H1 (cell line): ENCODE data around the gene SNX12. TPM values are rescaled to one million over a fixed set of nuclear protein-coding genes. Genes with fewer than 3 reads are reported as not detected.

Source experiments
- CTCF ChIA-PET: fragments of 300-600 bp; sonication (Branson Sonifier 250); formaldehyde crosslinking; loops from one replicate; lab custom pipeline; 2021; ENCODE audit not compliant: partially characterized antibody; lab: Charles Lee
- POLR2A ChIA-PET: fragments of 300-600 bp; sonication (Branson Sonifier 250); formaldehyde crosslinking; loops from one replicate; lab custom pipeline; 2021; ENCODE audit warnings: inconsistent platforms; ENCODE audit not compliant: partially characterized antibody; lab: Charles Lee
- DNase-seq, 2 experiments: peaks; one replicate each; pipeline versions ENCODE4 v3.0.0 to v3.0.0-alpha.2; 2010 to 2022; ENCODE audit warnings: low spot score in 2 of 2, low read depth in 1 of 2, mixed read lengths in 1 of 2
- FAIRE-seq: peaks from 2 replicates; lab custom pipeline; 2011; peaks lifted over from hg19 to GRCh38; lab: Jason Lieb, UNC
- H2AFZ ChIP-seq: 2 replicates; pipeline ENCODE4 v1.8.1; 2012; ENCODE audit warnings: low read length, inconsistent platforms
- H2AK5ac ChIP-seq: 2 replicates; pipeline ENCODE4 v1.6.1; 2013; ENCODE audit warnings: low read depth, low read length
- H2BK120ac ChIP-seq: replicated peaks from 2 replicates; pipeline ENCODE3; 2013; ENCODE audit warnings: low read depth, low read length, inconsistent platforms
- H2BK12ac ChIP-seq: 2 replicates; pipeline ENCODE4 v1.6.1; 2013; ENCODE audit warnings: low read depth, low read length
- H2BK15ac ChIP-seq: 2 replicates; pipeline ENCODE4 v1.6.1; 2013; ENCODE audit warnings: low read length
- H2BK20ac ChIP-seq: 2 replicates; pipeline ENCODE4 v1.6.1; 2013; ENCODE audit warnings: low read length
- H2BK5ac ChIP-seq: 2 replicates; pipeline ENCODE4 v1.6.1; 2013; ENCODE audit warnings: low read depth, low read length
- H3K14ac ChIP-seq: 2 replicates; pipeline ENCODE4 v1.6.1; 2013; ENCODE audit warnings: inconsistent platforms; ENCODE audit not compliant: insufficient read length
- H3K18ac ChIP-seq: 2 replicates; pipeline ENCODE4 v1.6.1; 2013; ENCODE audit warnings: low read length; ENCODE audit errors: extremely low read depth
- H3K23ac ChIP-seq: 2 replicates; pipeline ENCODE4 v1.6.1; 2013; ENCODE audit warnings: inconsistent platforms; ENCODE audit not compliant: insufficient read length
- H3K23me2 ChIP-seq: 2 replicates; pipeline ENCODE4 v1.6.1; 2013; ENCODE audit warnings: low read depth, low read length
- H3K27ac ChIP-seq: 2 replicates; pipeline ENCODE4 v1.6.1; 2011; ENCODE audit warnings: low read depth, low read length, inconsistent platforms
- H3K27me3 ChIP-seq, 4 experiments: replicated peaks in 1 of 4; 1 replicate in 1 of 4; 2 replicates in 3 of 4; pipeline versions ENCODE4 v1.6.1 to v1.8.1; 2011 to 2013; ENCODE audit warnings: low read length in 3 of 4, mild to moderate bottlenecking in 3 of 4, inconsistent platforms in 2 of 4, mixed read lengths in 2 of 4, moderate library complexity in 1 of 4; ENCODE audit not compliant: control insufficient read depth in 3 of 4, insufficient read depth in 3 of 4; ENCODE audit errors: extremely low read depth in 1 of 4
- H3K36me3 ChIP-seq, 4 experiments: 2 replicates each; pipeline versions ENCODE4 v1.6.1 to v1.8.1; 2011 to 2013; ENCODE audit warnings: mild to moderate bottlenecking in 4 of 4, low read length in 3 of 4, moderate library complexity in 2 of 4, control low read depth in 1 of 4, inconsistent platforms in 1 of 4; ENCODE audit not compliant: insufficient read depth in 4 of 4, control insufficient read depth in 2 of 4
- H3K4ac ChIP-seq: replicated peaks from 2 replicates; pipeline ENCODE3; 2013; ENCODE audit warnings: low read length, low read depth, mixed read lengths, inconsistent platforms; ENCODE audit not compliant: insufficient read length
- H3K4me1 ChIP-seq, 4 experiments: replicated peaks in 1 of 4; 1 replicate in 1 of 4; 2 replicates in 3 of 4; pipeline versions ENCODE4 v1.6.1 to v1.8.1; 2011 to 2013; ENCODE audit warnings: low read length in 3 of 4, inconsistent platforms in 2 of 4, mixed read lengths in 1 of 4; ENCODE audit not compliant: insufficient read depth in 4 of 4, control insufficient read depth in 3 of 4
- H3K4me2 ChIP-seq, 2 experiments: 2 replicates each; pipeline versions ENCODE4 v1.6.1 to v1.8.1; 2011 to 2013; ENCODE audit warnings: low read depth in 2 of 2, low read length in 2 of 2, control low read depth in 1 of 2, inconsistent platforms in 1 of 2, mild to moderate bottlenecking in 1 of 2; ENCODE audit not compliant: insufficient read depth in 1 of 2
- H3K4me3 ChIP-seq, 4 experiments: fragments of 200-600, 300-600 bp in 1 of 4; sonication (generic), shearing (Covaris generic), sonication (Bioruptor Twin) in 1 of 4; 2 replicates each; pipeline versions ENCODE4 v1.5.1 to v1.8.1; 2011 to 2016; ENCODE audit warnings: low read length in 4 of 4, low read depth in 3 of 4, control low read depth in 2 of 4, inconsistent platforms in 2 of 4, mild to moderate bottlenecking in 2 of 4, mixed read lengths in 1 of 4, moderate library complexity in 1 of 4; ENCODE audit not compliant: insufficient read depth in 2 of 4; ENCODE audit errors: extremely low read depth in 1 of 4
- H3K56ac ChIP-seq: replicated peaks from 2 replicates; pipeline ENCODE3; 2013; ENCODE audit warnings: low read depth, mild to moderate bottlenecking, mixed read lengths, low read length, inconsistent platforms; ENCODE audit not compliant: insufficient read length
- H3K79me1 ChIP-seq: 2 replicates; pipeline ENCODE4 v1.6.1; 2013; ENCODE audit warnings: low read depth, low read length, control low read depth
- H3K79me2 ChIP-seq, 2 experiments: 2 replicates each; pipeline versions ENCODE4 v1.6.1 to v1.8.1; 2012 to 2013; ENCODE audit warnings: low read length in 2 of 2, mild to moderate bottlenecking in 2 of 2, inconsistent platforms in 1 of 2; ENCODE audit not compliant: insufficient read depth in 2 of 2, control insufficient read depth in 1 of 2
- H3K9ac ChIP-seq, 4 experiments: replicated peaks in 1 of 4; 1 replicate in 1 of 4; 2 replicates in 3 of 4; pipeline versions ENCODE4 v1.6.1 to v1.8.1; 2011 to 2013; ENCODE audit warnings: low read depth in 3 of 4, low read length in 3 of 4, control low read depth in 2 of 4, mild to moderate bottlenecking in 2 of 4, moderate library complexity in 2 of 4, inconsistent platforms in 1 of 4; ENCODE audit errors: extremely low read depth in 1 of 4
- H3K9me3 ChIP-seq, 2 experiments: 2 replicates each; pipeline versions ENCODE4 v1.6.1 to v1.8.1; 2012 to 2013; ENCODE audit warnings: mild to moderate bottlenecking in 2 of 2, moderate library complexity in 2 of 2, control low read depth in 1 of 2, inconsistent platforms in 1 of 2, low read depth in 1 of 2, low read length in 1 of 2, mixed read lengths in 1 of 2; ENCODE audit not compliant: insufficient read depth in 2 of 2
- H4K20me1 ChIP-seq, 2 experiments: replicated peaks in 1 of 2; 2 replicates each; pipeline versions ENCODE3 to v1.8.1; 2011 to 2013; ENCODE audit warnings: inconsistent platforms in 2 of 2, low read length in 2 of 2, mild to moderate bottlenecking in 1 of 2; ENCODE audit not compliant: insufficient read depth in 2 of 2, control insufficient read depth in 1 of 2
- H4K5ac ChIP-seq: 2 replicates; pipeline ENCODE4 v1.6.1; 2013; ENCODE audit warnings: low read length, low read depth, mixed read lengths, inconsistent platforms; ENCODE audit not compliant: insufficient read length
- H4K8ac ChIP-seq: 2 replicates; pipeline ENCODE4 v1.8.0; 2013; ENCODE audit warnings: mild to moderate bottlenecking, moderate library complexity, low read length, inconsistent platforms; ENCODE audit not compliant: insufficient read depth; ENCODE audit errors: extremely low read depth
- H4K91ac ChIP-seq: replicated peaks from 2 replicates; pipeline ENCODE3; 2013; ENCODE audit warnings: low read length, mixed read lengths, inconsistent platforms; ENCODE audit not compliant: insufficient read length
- ASH2L ChIP-seq: fragments of 200-600, 300-600 bp; sonication (generic); IDR thresholded peaks from one replicate; pipeline ENCODE4 v1.7.1; 2017; ENCODE audit warnings: low read length
- CBX5 ChIP-seq: fragments of 300-800, 300-1000 bp; sonication (generic); IDR thresholded peaks from 2 replicates; pipeline ENCODE4 v1.7.1; 2016; ENCODE audit warnings: antibody characterized with exemption, low read length, low read depth
- CREB1 ChIP-seq: IDR thresholded peaks from 2 replicates; pipeline ENCODE4 v1.6.1; 2012; ENCODE audit warnings: inconsistent platforms
- HDAC2 ChIP-seq, 2 experiments: fragments of 300-600 bp in 1 of 2; sonication (generic) in 1 of 2; IDR thresholded peaks; 2 replicates each; pipeline ENCODE4 v1.6.1; 2011 to 2012; ENCODE audit warnings: low read depth in 2 of 2, low read length in 2 of 2, mild to moderate bottlenecking in 2 of 2, moderate library complexity in 2 of 2, borderline replicate concordance in 1 of 2, inconsistent platforms in 1 of 2
- HDAC6 ChIP-seq: IDR thresholded peaks from one replicate; pipeline ENCODE4 v1.7.1; 2012; ENCODE audit warnings: low read depth, mild to moderate bottlenecking, inconsistent platforms, low read length, moderate library complexity
- JUN ChIP-seq: IDR thresholded peaks from 2 replicates; pipeline ENCODE4 v1.6.1; 2011; ENCODE audit warnings: low read depth, mild to moderate bottlenecking, improper control_type of control experiment, low read length
- RAD21 ChIP-seq, 2 experiments: IDR thresholded peaks in 1 of 2; conservative IDR thresholded peaks in 1 of 2; 2 replicates each; pipeline ENCODE4 v1.6.1; 2011; ENCODE audit warnings: low read depth in 2 of 2, low read length in 2 of 2, improper control_type of control experiment in 1 of 2, inconsistent platforms in 1 of 2, mild to moderate bottlenecking in 1 of 2, moderate library complexity in 1 of 2
- SAP30 ChIP-seq: fragments of 300-600 bp; sonication (generic); IDR thresholded peaks from 2 replicates; pipeline ENCODE4 v1.7.1; 2012; ENCODE audit warnings: low read length, moderate library complexity, mild to moderate bottlenecking, inconsistent platforms; ENCODE audit not compliant: insufficient read depth, insufficient replicate concordance
- SRF ChIP-seq: IDR thresholded peaks from 2 replicates; pipeline ENCODE4 v1.6.1; 2011; ENCODE audit warnings: mild to moderate bottlenecking, low read depth, low read length, moderate library complexity
- YY1 ChIP-seq: IDR thresholded peaks from 2 replicates; pipeline ENCODE4 v1.6.1; 2011; ENCODE audit warnings: low read depth, mild to moderate bottlenecking, low read length
- WGBS, 2 experiments: shearing (Covaris generic) in 1 of 2; methylation state at CpG; one replicate each; pipeline versions ENCODE4 v1.1.6 to v1.1.7; 2013 to 2015; ENCODE audit warnings: low lambda C conversion rate in 2 of 2, mixed read lengths in 2 of 2, inconsistent platforms in 1 of 2, low coverage in 1 of 2, missing lambda C conversion rate in 1 of 2; ENCODE audit not compliant: insufficient replicate concordance in 2 of 2, insufficient coverage in 1 of 2, insufficient read length in 1 of 2; ENCODE audit errors: extremely low coverage in 1 of 2, missing lambda C conversion rate in 1 of 2; 5-methylcytosine and 5-hydroxymethylcytosine counted together
- polyA plus RNA-seq, 7 experiments: library from polyadenylated mRNA; depleted of rRNA in 3 of 7; stranded (reverse) in 5 of 7; unstranded in 2 of 7; fragments of >200 nt in 5 of 7; fragments of 200-250 nt in 2 of 7; gene quantifications; 1 replicate in 5 of 7; 2 replicates in 1 of 7; 4 replicates in 1 of 7; pipeline versions ENCODE4 v1.2.1 to v1.2.3, GENCODE V29; 2011 to 2013; ENCODE audit warnings: missing spikeins in 2 of 7, mixed read lengths in 2 of 7
- total RNA-seq: library from RNA; stranded (reverse); fragmentation: NEBNext Ultra II Directional; extraction: Animal tissue kit (Norgen Biotek cat#: 25700); gene quantifications from 2 replicates; pipeline ENCODE4 v1.2.1, GENCODE V29; 2021

Gene SNX12
- total and polyA plus RNA-seq, 2 of the 8 experiments (the other 6 are each of a cell fraction or from before 2014, with no cell fraction given) = 72.1 to 74.2 TPM

GRCh38 chrX:71103110-71103983, 35.2 kb upstream of the SNX12 start:
- H2BK15ac ChIP-seq = no peak overlapping the region
- FAIRE-seq (peak; percentile 52), DNase-seq (peak; percentile 43 to 56)
- H2AK5ac ChIP-seq = 0 out of 2 replicates have a peak overlapping the region, but pooled peaks have one; percentile 39
- ChIA-PET POLR2A (interaction anchor here (0.8 to 1.4 kb wide), 7 partner anchors 8 to 173 kb away, joined by 3 to 10 read pairs (median 3); partner anchors contain the start of genes IL2RG, MED12 and SLC7A3), CTCF (interaction anchor here (1.4 to 1.5 kb wide), 2 partner anchors 26 to 105 kb away, joined by 4 to 5 read pairs; no protein-coding TSS in a partner anchor)
- H3K23me2 ChIP-seq = peaks cover 5% of the 10 kb centered on the region
- no peaks in the 10 kb centered on the region for H3K9me3 ChIP-seq
- peaks cover 0 to 5% (median 0%) of the 10 kb centered on the region in 4 experiments; a peak in 1 of 7 replicates for H3K27me3 ChIP-seq
- H3K4me3 ChIP-seq = peak overlapping the region in 2 of 4 experiments; percentile 13 to 53; a peak in 4 of 8 replicates
- H3K56ac ChIP-seq = no peak overlapping the region
- H3K4me2 ChIP-seq = peak overlapping the region; percentile 60 to 74
- H3K79me1 ChIP-seq = no peaks in the 10 kb centered on the region
- H4K20me1 ChIP-seq = no peaks in the 10 kb centered on the region
- peak overlapping the region; percentile 52 for H4K91ac ChIP-seq
- no peak overlapping the region for H3K9ac ChIP-seq
- peak overlapping the region; percentile 58 for H4K5ac ChIP-seq
- H3K27ac ChIP-seq = peak overlapping the region; percentile 36; the same call in 1 of the 2 replicates
- no peak overlapping the region for H2BK120ac ChIP-seq
- no peak overlapping the region for H3K14ac ChIP-seq
- no peak overlapping the region for H3K23ac ChIP-seq
- peak overlapping the region; percentile 48 for H3K18ac ChIP-seq
- peak overlapping the region; percentile 3; the same call in 1 of the 2 replicates for H2BK5ac ChIP-seq
- WGBS, 2 experiments = 4% methylated on average over 4 of the region's 10 CpGs; no CpG with 5 or more reads in 1 of the 2 experiments
- H2BK20ac ChIP-seq = peak overlapping the region; percentile 72; the same call in 1 of the 2 replicates
- no peak overlapping the region for H2AFZ ChIP-seq
- no peak overlapping the region for H4K8ac ChIP-seq
- no peaks in the 10 kb centered on the region for H3K79me2 ChIP-seq
- H3K4ac ChIP-seq = no peak overlapping the region
- peaks cover 0 to 6% (median 0%) of the 10 kb centered on the region in 4 experiments; a peak in 1 of 8 replicates for H3K36me3 ChIP-seq
- peaks cover 6 to 39% (median 18%) of the 10 kb centered on the region in 4 experiments for H3K4me1 ChIP-seq
- no peak overlapping the region for H2BK12ac ChIP-seq
- TF ChIP-seq SAP30 (no peak), YY1 (no peak), SRF (no peak), HDAC2 (IDR thresholded peaks at IDR 0.05; ENCODE audit: borderline replicate concordance in 1 of 2, low read depth in 2 of 2, low read length in 2 of 2) (no peak), HDAC6 (no peak), CBX5 (no peak), ASH2L (peak; percentile 88), JUN (no peak), CREB1 (no peak), RAD21 (IDR thresholded peaks at IDR 0.05 in 1 of 2, conservative IDR thresholded peaks at IDR 0.05 in 1 of 2; ENCODE audit: low read depth in 2 of 2, low read length in 2 of 2) (no peak)
